Heart right ventricle (tissue), 16 donors: ENCODE measurements around the gene REPIN1. TPM values are rescaled to one million over a fixed set of nuclear protein-coding genes. Genes with fewer than 3 reads are reported as not detected.

Experiments
- ATAC-seq, 8 donors: fragments of 200-7000 bp; cut with Tn5 transposase; one replicate each; pipeline ENCODE4 v1.9.1; 2020; ENCODE audit warnings: mild to moderate bottlenecking in 8 of 8, moderate library complexity in 8 of 8, moderate number of reproducible peaks in 1 of 8
- DNase-seq, 2 donors: peaks; one replicate each; pipeline ENCODE4 v3.0.0-alpha.2; 2020
- H3K27ac ChIP-seq, 10 donors: fragments of 200-600 bp; sonication (generic) in 2 of 10; one replicate each; pipeline versions ENCODE4 v1.5.0 to v1.8.0; 2020 to 2022; ENCODE audit warnings: mild to moderate bottlenecking in 3 of 10
- H3K27me3 ChIP-seq, 7 donors: fragments of 200-600 bp; one replicate each; pipeline ENCODE4 v1.8.0; 2021 to 2022; ENCODE audit warnings: mild to moderate bottlenecking in 2 of 7
- H3K36me3 ChIP-seq, 9 donors: fragments of 200-600 bp; sonication (generic) in 1 of 9; one replicate each; pipeline versions ENCODE4 v1.5.0 to v1.8.0; 2020 to 2022; ENCODE audit warnings: mild to moderate bottlenecking in 2 of 9
- H3K4me1 ChIP-seq, 9 donors: fragments of 200-600 bp; sonication (generic) in 1 of 9; one replicate each; pipeline versions ENCODE4 v1.5.0 to v1.8.0; 2020 to 2022; ENCODE audit warnings: mild to moderate bottlenecking in 4 of 9
- H3K4me3 ChIP-seq, 10 donors: fragments of 200-600 bp; sonication (generic) in 2 of 10; one replicate each; pipeline versions ENCODE4 v1.5.0 to v1.8.0; 2020 to 2022; ENCODE audit warnings: mild to moderate bottlenecking in 7 of 10, moderate library complexity in 2 of 10
- H3K9me3 ChIP-seq, 11 donors: fragments of 200-600 bp in 10 of 11; sonication (generic) in 2 of 11; one replicate each; pipeline versions ENCODE4 v1.5.0 to v1.8.0; 2013 to 2022; ENCODE audit warnings: mild to moderate bottlenecking in 2 of 11, control low read depth in 1 of 11, moderate library complexity in 1 of 11
- WGBS, 2 donors: extraction: QIAGEN DNeasy Blood & Tissue Kit; methylation state at CpG; one replicate each; pipeline ENCODE4 v1.1.7; 2013; ENCODE audit warnings: inconsistent platforms in 1 of 2; 5-methylcytosine and 5-hydroxymethylcytosine counted together
- intact Hi-C, 10 donors: fragments of 100-400 bp; cut with DNase I; formaldehyde crosslinking; loops; one replicate each; pipeline versions ENCODE4 v1.11.1 to v1.14.2; 2022
- polyA plus RNA-seq, 2 donors: library from polyadenylated mRNA; stranded (reverse); fragments of 200-250 nt; gene quantifications; one replicate each; pipeline ENCODE4 v1.2.3, GENCODE V29; 2013
- total RNA-seq, 10 donors: library from RNA; stranded (reverse); fragmentation: NEBNext Ultra II Directional in 3 of 10; extraction: Animal tissue kit (Norgen Biotek cat#: 25700) in 3 of 10; gene quantifications; one replicate each; pipeline versions ENCODE4 v1.2.1 to v1.2.4, GENCODE V29; 2021 to 2023
- TF ChIP-seq, protein P1 (sequence below), 9 donors: fragments of 200-600 bp; sonication (generic) in 2 of 9; IDR thresholded peaks; one replicate each; pipeline versions ENCODE4 v1.5.0 to v1.8.0; 2021 to 2022; ENCODE audit warnings: antibody characterized with exemption in 9 of 9, mild to moderate bottlenecking in 5 of 9, moderate library complexity in 1 of 9
- donor health status: Arrhythmogenic right ventricular cardiomyopathy.
- donor health status: ischemic (EF 13 %, LVEDD 7.1; RV severe dilation, severe dysfunction).
- donor health status: healthy with polysubstance abuse.
- donor health status: DM: no; HTN: yes; CAD: no.
- donor health status: DM: no; HTN: no; CAD: no.
- donor health status: ischemic (EF 25% LVEDD 6.9; RV normal size, moderate dysfunction).
- donor health status: ischemic (EF 25% LVEDD 5.7; RV mildly dilated, moderate dysfunction).
- donor health status: healthy.
- donor health status: DM: yes; HTN: yes; CAD: no.
- donor health status: Ischemic cardiomyopathy.
- donor health status: ischemic (EF 35%, LVEDD 5.7; RV mildly dilated, moderate dysfunction).
- donor health status: nonischemic (EF 11% LVEDD 7.7; RV severe dilation, severe dysfunction).
- donor health status: DM: yes; HTN: yes; CAD: no.
- donor health status: PGD.
- donor health status: ischemic (EF 29% LVEDD 5.4; RV normal size, mild dysfunction).
- donor health status: nonischemic (EF 23%, LVEDD 6.1; RV moderate dilation, normal function).

REPIN1 gene
- total and polyA plus RNA-seq, 12 donors: 51.0 to 132 (median 109) TPM

- Histone ChIP-seq H3K9me3 (no peaks in the 10 kb centered on the region), H3K27me3 (no peaks in the 10 kb centered on the region), H3K4me1 (peaks cover 14 to 36% (median 27%) of the 10 kb centered on the region in 9 donors), H3K27ac (peak overlapping the region; percentile 73 to 99 (median 97)), H3K36me3 (peaks cover 0 to 6% (median 0%) of the 10 kb centered on the region in 9 donors), H3K4me3 (peak overlapping the region; percentile 42 to 89 (median 71))
- 0 to 2% methylated on average over 73 to 86 of the region's 86 CpGs for WGBS, 2 donors
- intact Hi-C loops: loop anchor here in 6 of 10 donors (1.0 to 5.0 kb wide), 2 partner anchors 37 to 38 kb away; partner anchors contain the start of gene REPIN1 (in 6 of the 6)
- TF ChIP-seq, protein P1, sequence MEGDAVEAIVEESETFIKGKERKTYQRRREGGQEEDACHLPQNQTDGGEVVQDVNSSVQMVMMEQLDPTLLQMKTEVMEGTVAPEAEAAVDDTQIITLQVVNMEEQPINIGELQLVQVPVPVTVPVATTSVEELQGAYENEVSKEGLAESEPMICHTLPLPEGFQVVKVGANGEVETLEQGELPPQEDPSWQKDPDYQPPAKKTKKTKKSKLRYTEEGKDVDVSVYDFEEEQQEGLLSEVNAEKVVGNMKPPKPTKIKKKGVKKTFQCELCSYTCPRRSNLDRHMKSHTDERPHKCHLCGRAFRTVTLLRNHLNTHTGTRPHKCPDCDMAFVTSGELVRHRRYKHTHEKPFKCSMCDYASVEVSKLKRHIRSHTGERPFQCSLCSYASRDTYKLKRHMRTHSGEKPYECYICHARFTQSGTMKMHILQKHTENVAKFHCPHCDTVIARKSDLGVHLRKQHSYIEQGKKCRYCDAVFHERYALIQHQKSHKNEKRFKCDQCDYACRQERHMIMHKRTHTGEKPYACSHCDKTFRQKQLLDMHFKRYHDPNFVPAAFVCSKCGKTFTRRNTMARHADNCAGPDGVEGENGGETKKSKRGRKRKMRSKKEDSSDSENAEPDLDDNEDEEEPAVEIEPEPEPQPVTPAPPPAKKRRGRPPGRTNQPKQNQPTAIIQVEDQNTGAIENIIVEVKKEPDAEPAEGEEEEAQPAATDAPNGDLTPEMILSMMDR (IDR thresholded peaks at IDR 0.05): peak in 5 of 9 donors; percentile 23 to 41 (median 33)
- DNase-seq (peak; percentile 92), ATAC-seq (peak; percentile 92 to 97 (median 96))
Observed at GRCh38 chr7:150404805-150405583, 36.4 kb downstream of the REPIN1 start.

GRCh38 chr7:150405584-150406311, 37.1 kb downstream of the REPIN1 start:
- peak in 1 of 2 donors; percentile 54 for DNase-seq
- intact Hi-C loops: loop anchor here in 6 of 10 donors (1.0 to 5.0 kb wide), 2 partner anchors 37 to 38 kb away; partner anchors contain the start of gene REPIN1 (in 6 of the 6)
- Histone ChIP-seq H3K4me3 (peak overlapping the region; percentile 42 to 89 (median 71)), H3K36me3 (peaks cover 0 to 13% (median 0%) of the 10 kb centered on the region in 9 donors), H3K27ac (peak overlapping the region; percentile 73 to 99 (median 97)), H3K4me1 (peaks cover 14 to 36% (median 27%) of the 10 kb centered on the region in 9 donors), H3K9me3 (no peaks in the 10 kb centered on the region), H3K27me3 (no peaks in the 10 kb centered on the region)
- TF ChIP-seq, protein P1 (IDR thresholded peaks at IDR 0.05): no peak
- ATAC-seq: peak; percentile 26 to 67 (median 50)
- WGBS, 2 donors: 9 to 10% methylated on average over 34 to 35 of the region's 35 CpGs

GRCh38 chr7:150406312-150406566, 37.6 kb downstream of the REPIN1 start:
- peak overlapping the region in 9 of 10 donors; percentile 49 to 89 (median 74) for H3K4me3 ChIP-seq
- peaks cover 0 to 17% (median 0%) of the 10 kb centered on the region in 9 donors for H3K36me3 ChIP-seq
- H3K27me3 ChIP-seq: no peaks in the 10 kb centered on the region
- H3K9me3 ChIP-seq: no peaks in the 10 kb centered on the region
- DNase-seq (no peak), ATAC-seq (no peak)
- H3K4me1 ChIP-seq: peaks cover 14 to 36% (median 27%) of the 10 kb centered on the region in 9 donors
- H3K27ac ChIP-seq: peak overlapping the region; percentile 73 to 99 (median 97)
- 14 to 28% methylated on average over 2 of the region's 2 CpGs for WGBS, 2 donors
- intact Hi-C loops: loop anchor here in 4 of 10 donors (5.0 kb wide), 1 partner anchor 39 kb away; the partner anchor contains the start of gene REPIN1 (in 4 of the 4)
- TF ChIP-seq, protein P1 (IDR thresholded peaks at IDR 0.05): no peak
